HepG2 (cell line): Measurements from ENCODE around the gene TMEM183A. TPM values are rescaled to one million over a fixed set of nuclear protein-coding genes. Genes with fewer than 3 reads are reported as not detected.

Source experiments
- ATF5 ChIP-seq: sonication (generic); formaldehyde crosslinking; IDR thresholded peaks from 2 replicates; pipeline ENCODE4 v1.4.0; 2020; ENCODE audit warnings: mild to moderate bottlenecking, low read depth, missing genetic modification reagents
- HDAC2 ChIP-seq: sonication (generic); formaldehyde crosslinking; IDR thresholded peaks from 2 replicates; pipeline ENCODE4 v1.4.0; 2020; ENCODE audit warnings: missing genetic modification reagents
- MXD4 ChIP-seq: IDR thresholded peaks from 2 replicates; pipeline ENCODE4 v1.6.1; 2016; ENCODE audit warnings: mild to moderate bottlenecking, missing biosample characterization, missing genetic modification reagents
- PATZ1 ChIP-seq: sonication (generic); formaldehyde crosslinking; IDR thresholded peaks from 2 replicates; pipeline ENCODE4 v1.4.0; 2020; ENCODE audit warnings: missing genetic modification reagents
- PPARG ChIP-seq: conservative IDR thresholded peaks from 2 replicates; pipeline ENCODE4 v1.6.1; 2016; ENCODE audit warnings: missing biosample characterization, missing genetic modification reagents
- RARG ChIP-seq: sonication (generic); formaldehyde crosslinking; IDR thresholded peaks from 2 replicates; pipeline ENCODE4 v1.4.0; 2020; ENCODE audit warnings: low read depth, mild to moderate bottlenecking, missing genetic modification reagents
- REL ChIP-seq: sonication (generic); formaldehyde crosslinking; conservative IDR thresholded peaks from 2 replicates; pipeline ENCODE4 v1.8.0; 2022; ENCODE audit warnings: mild to moderate bottlenecking, missing genetic modification reagents, moderate library complexity
- SNAPC5 ChIP-seq: sonication (generic); formaldehyde crosslinking; IDR thresholded peaks from 2 replicates; pipeline ENCODE4 v1.8.1; 2023; ENCODE audit warnings: mild to moderate bottlenecking, missing genetic modification reagents, borderline replicate concordance
- TRIM24 ChIP-seq: sonication (generic); formaldehyde crosslinking; IDR thresholded peaks from 2 replicates; pipeline ENCODE4 v1.8.0; 2022; ENCODE audit warnings: mild to moderate bottlenecking, missing genetic modification reagents
- ZBTB25 ChIP-seq: IDR thresholded peaks from 2 replicates; pipeline ENCODE4 v1.6.1; 2018; ENCODE audit warnings: missing genetic modification reagents
- ZNF354B ChIP-seq: sonication (generic); formaldehyde crosslinking; IDR thresholded peaks from 2 replicates; pipeline ENCODE4 v1.8.0; 2022; ENCODE audit warnings: mild to moderate bottlenecking, missing genetic modification reagents
- ZNF512B ChIP-seq: sonication (generic); formaldehyde crosslinking; IDR thresholded peaks from 2 replicates; pipeline ENCODE4 v1.5.1; 2020; ENCODE audit warnings: missing genetic modification reagents, mild to moderate bottlenecking, borderline replicate concordance
- ZNF672 ChIP-seq: sonication (generic); formaldehyde crosslinking; IDR thresholded peaks from 2 replicates; pipeline ENCODE4 v1.8.1; 2022; ENCODE audit warnings: missing genetic modification reagents
- ZNF768 ChIP-seq: sonication (generic); formaldehyde crosslinking; IDR thresholded peaks from 2 replicates; pipeline ENCODE4 v1.4.0; 2020; ENCODE audit warnings: missing genetic modification reagents
- polyA plus RNA-seq, 8 experiments: library from polyadenylated mRNA; depleted of rRNA in 3 of 8; stranded (reverse) in 7 of 8; unstranded in 1 of 8; fragments of >200 nt; fragmentation: Illumina TruSeq in 4 of 8; extraction: Trizol in 4 of 8; gene quantifications; 2 replicates each; pipeline versions ENCODE4 v1.2.1 to v1.2.3, GENCODE V29; 2011 to 2016; ENCODE audit warnings: low read depth in 4 of 8, missing spikeins in 1 of 8, mixed read lengths in 1 of 8; ENCODE audit not compliant: insufficient read depth in 1 of 8
- total RNA-seq, 5 experiments: library from RNA; depleted of rRNA; stranded (reverse); fragments of >200 nt; fragmentation: Illumina TruSeq; extraction: Trizol; gene quantifications; 2 replicates each; pipeline ENCODE4 v1.2.3, GENCODE V29; 2016; ENCODE audit warnings: low read depth in 1 of 5
- TF ChIP-seq, protein P1 (sequence below): sonication (generic); formaldehyde crosslinking; IDR thresholded peaks from 2 replicates; pipeline ENCODE4 v1.5.1; 2020; ENCODE audit warnings: missing genetic modification reagents, mild to moderate bottlenecking, borderline replicate concordance
- TF ChIP-seq, protein P2 (sequence below): sonication (generic); formaldehyde crosslinking; conservative IDR thresholded peaks from 2 replicates; pipeline ENCODE4 v1.4.0; 2020; ENCODE audit warnings: mild to moderate bottlenecking, missing genetic modification reagents, moderate library complexity

TMEM183A gene
- total and polyA plus RNA-seq, 2 of the 13 experiments (the other 11 are each of a cell fraction or from before 2014, with no cell fraction given): 59.7 to 82.0 TPM

DNA sequence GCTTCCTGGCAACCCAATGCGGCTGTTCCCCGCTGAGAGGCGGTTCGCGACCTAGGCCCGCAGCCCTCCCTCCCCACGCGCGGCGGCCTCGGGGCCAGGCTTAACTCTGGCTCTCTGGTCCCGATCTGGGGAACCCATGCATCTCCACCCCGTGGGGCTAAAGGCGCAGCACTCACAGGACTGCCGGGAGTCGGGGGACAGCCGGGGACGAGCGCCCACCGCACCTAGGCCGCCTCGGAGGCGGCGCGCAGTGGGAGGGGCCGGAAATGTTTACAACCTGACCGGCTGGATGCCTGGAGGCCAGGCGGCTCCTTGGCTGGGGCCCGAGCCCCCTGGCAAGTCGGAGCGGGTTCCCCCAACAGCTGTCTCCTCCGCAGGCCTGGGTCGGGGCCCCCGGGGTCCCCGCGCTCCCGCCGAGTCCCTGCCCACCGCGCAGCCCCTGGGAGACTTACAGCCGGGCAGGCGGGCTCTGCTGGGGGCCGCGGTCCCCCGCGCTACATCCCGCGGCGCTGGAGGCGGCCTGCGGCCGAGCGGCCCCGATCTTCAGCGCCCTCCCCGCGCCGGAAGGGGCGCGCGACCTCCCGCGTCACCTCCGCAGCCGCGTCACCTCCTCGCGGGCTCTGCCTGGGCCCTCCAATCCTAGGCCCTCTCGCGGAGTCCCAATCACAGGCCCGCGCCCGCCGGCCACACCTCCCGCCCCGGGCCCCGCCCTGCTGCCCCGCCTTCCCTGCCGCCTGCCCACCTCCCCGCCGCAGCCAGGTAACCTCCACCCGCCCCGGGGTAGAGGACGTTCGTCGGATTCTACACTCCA is 49.2 kb upstream of the TMEM183A start, which contains the start of gene ADIPOR1 (continued):
- 0 out of 2 replicates have a peak, but pooled peaks have one; percentile 42 for TF ChIP-seq REL (CRISPR knock-in tag)
- TF ChIP-seq ZNF512B (CRISPR knock-in tag): no peak
- TF ChIP-seq ZBTB25 (CRISPR knock-in tag): no peak
- TF ChIP-seq MXD4 (CRISPR knock-in tag): 0 out of 2 replicates have a peak, but pooled peaks have one; percentile 34
- no peak for TF ChIP-seq RARG (CRISPR knock-in tag)
- 0 out of 2 replicates have a peak, but pooled peaks have one; percentile 10 for TF ChIP-seq HDAC2
- no peak for TF ChIP-seq TRIM24 (CRISPR knock-in tag)
- no peak for TF ChIP-seq ATF5
- TF ChIP-seq SNAPC5: no peak
- no peak for TF ChIP-seq PPARG (CRISPR knock-in tag)
- no peak for TF ChIP-seq ZNF354B (CRISPR knock-in tag)
- TF ChIP-seq, protein P1, sequence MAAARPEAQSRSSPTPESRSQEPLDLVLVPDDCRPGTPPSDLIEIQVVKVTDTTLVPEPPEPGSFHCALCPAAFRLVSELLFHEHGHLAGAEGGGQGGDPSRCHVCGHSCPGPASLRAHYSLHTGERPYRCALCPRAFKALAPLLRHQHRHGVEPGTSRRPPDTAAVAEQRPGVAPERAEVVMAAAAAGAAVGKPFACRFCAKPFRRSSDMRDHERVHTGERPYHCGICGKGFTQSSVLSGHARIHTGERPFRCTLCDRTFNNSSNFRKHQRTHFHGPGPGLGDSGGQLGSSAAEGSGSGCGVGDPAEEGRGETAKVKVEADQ (CRISPR knock-in tag): no peak
- TF ChIP-seq, protein P2, sequence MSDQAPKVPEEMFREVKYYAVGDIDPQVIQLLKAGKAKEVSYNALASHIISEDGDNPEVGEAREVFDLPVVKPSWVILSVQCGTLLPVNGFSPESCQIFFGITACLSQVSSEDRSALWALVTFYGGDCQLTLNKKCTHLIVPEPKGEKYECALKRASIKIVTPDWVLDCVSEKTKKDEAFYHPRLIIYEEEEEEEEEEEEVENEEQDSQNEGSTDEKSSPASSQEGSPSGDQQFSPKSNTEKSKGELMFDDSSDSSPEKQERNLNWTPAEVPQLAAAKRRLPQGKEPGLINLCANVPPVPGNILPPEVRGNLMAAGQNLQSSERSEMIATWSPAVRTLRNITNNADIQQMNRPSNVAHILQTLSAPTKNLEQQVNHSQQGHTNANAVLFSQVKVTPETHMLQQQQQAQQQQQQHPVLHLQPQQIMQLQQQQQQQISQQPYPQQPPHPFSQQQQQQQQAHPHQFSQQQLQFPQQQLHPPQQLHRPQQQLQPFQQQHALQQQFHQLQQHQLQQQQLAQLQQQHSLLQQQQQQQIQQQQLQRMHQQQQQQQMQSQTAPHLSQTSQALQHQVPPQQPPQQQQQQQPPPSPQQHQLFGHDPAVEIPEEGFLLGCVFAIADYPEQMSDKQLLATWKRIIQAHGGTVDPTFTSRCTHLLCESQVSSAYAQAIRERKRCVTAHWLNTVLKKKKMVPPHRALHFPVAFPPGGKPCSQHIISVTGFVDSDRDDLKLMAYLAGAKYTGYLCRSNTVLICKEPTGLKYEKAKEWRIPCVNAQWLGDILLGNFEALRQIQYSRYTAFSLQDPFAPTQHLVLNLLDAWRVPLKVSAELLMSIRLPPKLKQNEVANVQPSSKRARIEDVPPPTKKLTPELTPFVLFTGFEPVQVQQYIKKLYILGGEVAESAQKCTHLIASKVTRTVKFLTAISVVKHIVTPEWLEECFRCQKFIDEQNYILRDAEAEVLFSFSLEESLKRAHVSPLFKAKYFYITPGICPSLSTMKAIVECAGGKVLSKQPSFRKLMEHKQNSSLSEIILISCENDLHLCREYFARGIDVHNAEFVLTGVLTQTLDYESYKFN: no peak; the same call in 1 of the 2 replicates
- TF ChIP-seq PATZ1 (CRISPR knock-in tag): peak; percentile 49
- TF ChIP-seq ZNF768 (CRISPR knock-in tag): no peak; the same call in 1 of the 2 replicates
- no peak for TF ChIP-seq ZNF672
